IMR-90 (cell line): ENCODE results near the gene C16orf87. TPM values are rescaled to one million over a fixed set of nuclear protein-coding genes. Genes with fewer than 3 reads are reported as not detected.

Experiments used
- ATAC-seq: fragments of 200-7000 bp; cut with Tn5 transposase; 2 replicates; pipeline ENCODE4 v1.9.1; 2020; ENCODE audit warnings: low read depth, mild to moderate bottlenecking, moderate library complexity
- BruUV-seq: library from RNA; stranded (reverse); fragments of 400-500 nt; replicated peaks from 2 replicates; lab custom pipeline; 2021; lab: Mats Ljungman, UMichigan
- CTCF ChIA-PET: fragments of 300-600 bp; formaldehyde crosslinking; extraction: SDS; loops from one replicate; lab custom pipeline; 2021; ENCODE audit warnings: antibody characterized with exemption; lab: Yijun Ruan, JAX
- POLR2A ChIA-PET: fragments of 300-600 bp; sonication (Branson Sonifier 250); formaldehyde crosslinking; loops from one replicate; lab custom pipeline; 2022; ENCODE audit warnings: antibody characterized with exemption; ENCODE audit not compliant: unreplicated experiment; lab: Charles Lee
- DNase-seq: peaks from one replicate; pipeline ENCODE4 v3.0.0; 2013
- H2AFZ ChIP-seq: replicated peaks from 2 replicates; pipeline ENCODE3; 2013; ENCODE audit warnings: low read length, mild to moderate bottlenecking; ENCODE audit not compliant: poor library complexity
- H2AK5ac ChIP-seq: 2 replicates; pipeline ENCODE4 v1.6.1; 2013; ENCODE audit warnings: low read depth, low read length, inconsistent platforms
- H2AK9ac ChIP-seq: replicated peaks from 2 replicates; pipeline ENCODE3; 2013; ENCODE audit warnings: mild to moderate bottlenecking, low read depth, low read length, moderate library complexity; ENCODE audit not compliant: poor library complexity
- H2BK120ac ChIP-seq: 2 replicates; pipeline ENCODE4 v1.6.1; 2013; ENCODE audit warnings: low read depth, low read length, inconsistent platforms
- H2BK15ac ChIP-seq: 3 replicates; pipeline ENCODE4 v1.6.1; 2013; ENCODE audit warnings: low read depth, low read length, inconsistent platforms
- H2BK20ac ChIP-seq: 2 replicates; pipeline ENCODE4 v1.6.1; 2013; ENCODE audit warnings: low read depth, mild to moderate bottlenecking, inconsistent platforms, low read length, moderate library complexity
- H2BK5ac ChIP-seq: 2 replicates; pipeline ENCODE4 v1.6.1; 2013; ENCODE audit warnings: mild to moderate bottlenecking, low read depth, low read length, inconsistent platforms; ENCODE audit not compliant: poor library complexity, severe bottlenecking
- H3K14ac ChIP-seq: replicated peaks from 2 replicates; pipeline ENCODE4 v1.6.1; 2013; ENCODE audit warnings: low read depth, low read length, inconsistent platforms
- H3K18ac ChIP-seq: 2 replicates; pipeline ENCODE4 v1.6.1; 2013; ENCODE audit warnings: low read depth, low read length, control low read depth
- H3K23ac ChIP-seq: 2 replicates; pipeline ENCODE4 v1.6.1; 2013; ENCODE audit warnings: low read depth, low read length, inconsistent platforms
- H3K27ac ChIP-seq: 2 replicates; pipeline ENCODE4 v1.5.1; 2013; ENCODE audit warnings: mild to moderate bottlenecking, control low read depth, low read length; ENCODE audit not compliant: insufficient read depth
- H3K27me3 ChIP-seq: 2 replicates; pipeline ENCODE4 v1.6.1; 2013; ENCODE audit warnings: low read length; ENCODE audit not compliant: control insufficient read depth, insufficient read depth
- H3K36me3 ChIP-seq: 2 replicates; pipeline ENCODE4 v1.6.1; 2013; ENCODE audit warnings: low read length, mixed read lengths; ENCODE audit not compliant: control insufficient read depth, insufficient read depth
- H3K4ac ChIP-seq: 2 replicates; pipeline ENCODE4 v1.6.1; 2013; ENCODE audit warnings: low read depth, low read length, inconsistent platforms
- H3K4me1 ChIP-seq: 2 replicates; pipeline ENCODE4 v1.6.1; 2013; ENCODE audit warnings: low read length, mixed read lengths; ENCODE audit not compliant: control insufficient read depth, insufficient read depth
- H3K4me2 ChIP-seq: 2 replicates; pipeline ENCODE4 v1.6.1; 2013; ENCODE audit warnings: low read depth, mild to moderate bottlenecking, control low read depth, low read length, moderate library complexity
- H3K4me3 ChIP-seq: 2 replicates; pipeline ENCODE4 v1.5.1; 2013; ENCODE audit warnings: low read depth, mild to moderate bottlenecking, control low read depth, low read length, moderate library complexity; ENCODE audit not compliant: insufficient read depth
- H3K56ac ChIP-seq: 2 replicates; pipeline ENCODE4 v1.6.1; 2013; ENCODE audit warnings: low read length, inconsistent platforms; ENCODE audit not compliant: insufficient read depth; ENCODE audit errors: extremely low read depth
- H3K79me1 ChIP-seq, 2 experiments: 2 replicates each; pipeline ENCODE4 v1.6.1; 2013; ENCODE audit warnings: low read length in 2 of 2, inconsistent platforms in 1 of 2, low read depth in 1 of 2
- H3K9ac ChIP-seq: 2 replicates; pipeline ENCODE4 v1.6.1; 2013; ENCODE audit warnings: low read depth, low read length, control low read depth
- H3K9me1 ChIP-seq: 2 replicates; pipeline ENCODE4 v1.6.1; 2013; ENCODE audit warnings: low read length, inconsistent platforms; ENCODE audit not compliant: insufficient read depth
- H3K9me3 ChIP-seq: 2 replicates; pipeline ENCODE4 v1.6.1; 2013; ENCODE audit warnings: low read length; ENCODE audit not compliant: control insufficient read depth, insufficient read depth
- H4K20me1 ChIP-seq: 2 replicates; pipeline ENCODE4 v1.6.1; 2013; ENCODE audit warnings: low read length, inconsistent platforms; ENCODE audit not compliant: insufficient read depth
- H4K5ac ChIP-seq: 2 replicates; pipeline ENCODE4 v1.6.1; 2013; ENCODE audit warnings: mild to moderate bottlenecking, low read depth, low read length, control low read depth
- H4K8ac ChIP-seq, 2 experiments: 2 replicates each; pipeline ENCODE4 v1.6.1; 2013; ENCODE audit warnings: low read depth in 2 of 2, low read length in 2 of 2, control low read depth in 1 of 2, inconsistent platforms in 1 of 2
- H4K91ac ChIP-seq: 2 replicates; pipeline ENCODE4 v1.6.1; 2013; ENCODE audit warnings: low read depth, low read length, inconsistent platforms; ENCODE audit not compliant: insufficient read depth
- BHLHE40 ChIP-seq: fragments of 150-350 bp; IDR thresholded peaks from 2 replicates; pipeline ENCODE4 v1.6.1; 2016; ENCODE audit warnings: mild to moderate bottlenecking, low read depth, low read length
- CEBPB ChIP-seq: IDR thresholded peaks from 2 replicates; pipeline ENCODE4 v1.6.1; 2012; ENCODE audit warnings: low read depth, low read length, improper control_type of control experiment
- CHD1 ChIP-seq: IDR thresholded peaks from 2 replicates; pipeline ENCODE4 v1.6.1; 2012; ENCODE audit warnings: low read depth, low read length, improper control_type of control experiment
- ELK1 ChIP-seq: fragments of 150-350 bp; IDR thresholded peaks from 2 replicates; pipeline ENCODE4 v1.6.1; 2016; ENCODE audit warnings: low read depth, mild to moderate bottlenecking, low read length, moderate library complexity, borderline replicate concordance
- FOS ChIP-seq: fragments of 150-350 bp; IDR thresholded peaks from 2 replicates; pipeline ENCODE4 v1.6.1; 2016; ENCODE audit warnings: low read depth, low read length
- MAFK ChIP-seq: IDR thresholded peaks from 2 replicates; pipeline ENCODE4 v1.6.1; 2012; ENCODE audit warnings: low read depth, low read length, improper control_type of control experiment
- MAZ ChIP-seq: IDR thresholded peaks from 2 replicates; pipeline ENCODE4 v1.6.1; 2012; ENCODE audit warnings: low read depth, mild to moderate bottlenecking, low read length, improper control_type of control experiment, moderate library complexity, borderline replicate concordance
- NFE2L2 ChIP-seq: fragments of 150-350 bp; IDR thresholded peaks from 2 replicates; pipeline ENCODE4 v1.6.1; 2016; ENCODE audit warnings: low read depth, mild to moderate bottlenecking, low read length
- POLR2A ChIP-seq: IDR thresholded peaks from 2 replicates; pipeline ENCODE4 v1.6.1; 2012; ENCODE audit warnings: mild to moderate bottlenecking, low read depth, low read length
- RAD21 ChIP-seq: IDR thresholded peaks from 2 replicates; pipeline ENCODE4 v1.6.1; 2012; ENCODE audit warnings: low read length, improper control_type of control experiment
- SMC3 ChIP-seq: fragments of 150-350 bp; IDR thresholded peaks from 2 replicates; pipeline ENCODE4 v1.6.1; 2016; ENCODE audit warnings: low read depth, mild to moderate bottlenecking, antibody characterized with exemption, low read length, moderate library complexity
- WGBS, 2 experiments: methylation state at CpG; one replicate each; pipeline versions ENCODE4 v1.1.5 to v1.1.7; 2013; ENCODE audit warnings: missing lambda C conversion rate in 2 of 2; ENCODE audit not compliant: insufficient read length in 1 of 2; ENCODE audit errors: extremely low coverage in 2 of 2; 5-methylcytosine and 5-hydroxymethylcytosine counted together
- dilution Hi-C: fragments of 300-500 bp; cut with HindIII; formaldehyde crosslinking; loops from one replicate; pipeline ENCODE4 v1.14.3; 2018; ENCODE audit warnings: low sequenced_read_pairs; ENCODE audit not compliant: unreplicated experiment
- in situ Hi-C: fragments of 300-500 bp; cut with MboI; formaldehyde crosslinking; loops from 3 replicates; pipeline ENCODE4 v1.14.3; 2019; ENCODE audit warnings: low sequenced_read_pairs, inconsistent platforms, mixed read lengths
- intact Hi-C: fragments of 100-400 bp; cut with micrococcal nuclease; formaldehyde crosslinking; loops from 2 replicates; pipeline ENCODE4 v1.10.0; 2022
- polyA plus RNA-seq, 3 experiments: library from polyadenylated mRNA; depleted of rRNA; stranded (reverse); fragments of >200 nt; gene quantifications; 2 replicates each; pipeline ENCODE4 v1.2.3, GENCODE V29; 2012; ENCODE audit warnings: low replicate concordance in 1 of 3
- total RNA-seq: library from RNA; depleted of rRNA; stranded (reverse); fragments of >200 nt; gene quantifications from 2 replicates; pipeline ENCODE4 v1.2.3, GENCODE V29; 2012
- TF ChIP-seq, protein P1 (sequence below): conservative IDR thresholded peaks from 2 replicates; pipeline ENCODE4 v1.5.1; 2012; ENCODE audit warnings: mild to moderate bottlenecking, low read depth, low read length, improper control_type of control experiment

C16orf87 gene
- total and polyA plus RNA-seq, 2 of the 4 experiments (the other 2 are of a cell fraction) = 6.3 to 8.1 TPM

DNA sequence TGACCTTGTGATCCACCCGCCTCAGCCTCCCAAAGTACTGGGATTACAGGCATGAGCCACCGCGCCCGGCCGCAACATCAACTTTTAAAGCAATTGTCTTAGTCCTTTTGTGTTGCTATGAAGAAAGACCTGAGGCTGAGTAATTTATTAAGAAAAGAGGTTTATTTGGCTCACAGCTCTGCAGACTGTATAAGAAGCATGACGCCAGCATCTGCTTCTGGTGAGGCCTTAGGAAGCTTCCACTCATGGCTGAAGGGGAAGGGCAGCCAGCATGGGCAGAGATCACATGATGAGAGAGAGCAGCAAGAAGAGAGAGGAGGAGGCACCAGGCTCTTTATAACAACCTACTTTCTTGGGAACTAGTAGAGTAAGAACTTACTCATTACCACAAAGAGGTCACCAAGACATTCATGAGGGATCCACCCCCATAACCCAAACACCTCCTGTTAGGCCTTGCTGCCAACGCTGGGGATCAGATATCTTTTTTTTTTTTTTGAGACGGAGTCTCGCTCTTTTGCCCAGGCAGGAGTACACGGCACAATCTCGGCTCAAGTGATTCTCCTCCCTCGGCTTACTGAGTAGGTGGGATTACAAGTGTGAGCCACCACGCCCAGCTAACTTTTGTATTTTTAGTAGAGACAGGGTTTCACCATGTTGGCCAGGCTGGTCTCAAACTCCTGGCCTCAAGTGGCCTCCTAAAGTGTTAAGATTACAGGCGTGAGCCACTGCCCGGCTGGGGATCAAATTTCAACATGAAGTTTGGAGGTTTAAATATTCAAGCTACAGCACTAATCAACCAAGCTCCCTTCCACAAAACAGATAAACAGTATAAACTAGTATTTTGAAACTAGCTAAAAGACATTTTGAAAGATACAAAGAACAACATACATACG lies 31.8 kb upstream of the C16orf87 start:
- peaks cover 7% of the 10 kb centered on the region; the same call in 1 of the 2 replicates for H3K9me1 ChIP-seq
- peaks cover 4% of the 10 kb centered on the region for H3K4me1 ChIP-seq
- TF ChIP-seq FOS (no peak), BHLHE40 (no peak), MAZ (no peak), ELK1 (no peak), POLR2A (no peak), NFE2L2 (no peak), RAD21 (no peak), SMC3 (no peak), MAFK (no peak), CHD1 (no peak), CEBPB (no peak)
- TF ChIP-seq, protein P1, sequence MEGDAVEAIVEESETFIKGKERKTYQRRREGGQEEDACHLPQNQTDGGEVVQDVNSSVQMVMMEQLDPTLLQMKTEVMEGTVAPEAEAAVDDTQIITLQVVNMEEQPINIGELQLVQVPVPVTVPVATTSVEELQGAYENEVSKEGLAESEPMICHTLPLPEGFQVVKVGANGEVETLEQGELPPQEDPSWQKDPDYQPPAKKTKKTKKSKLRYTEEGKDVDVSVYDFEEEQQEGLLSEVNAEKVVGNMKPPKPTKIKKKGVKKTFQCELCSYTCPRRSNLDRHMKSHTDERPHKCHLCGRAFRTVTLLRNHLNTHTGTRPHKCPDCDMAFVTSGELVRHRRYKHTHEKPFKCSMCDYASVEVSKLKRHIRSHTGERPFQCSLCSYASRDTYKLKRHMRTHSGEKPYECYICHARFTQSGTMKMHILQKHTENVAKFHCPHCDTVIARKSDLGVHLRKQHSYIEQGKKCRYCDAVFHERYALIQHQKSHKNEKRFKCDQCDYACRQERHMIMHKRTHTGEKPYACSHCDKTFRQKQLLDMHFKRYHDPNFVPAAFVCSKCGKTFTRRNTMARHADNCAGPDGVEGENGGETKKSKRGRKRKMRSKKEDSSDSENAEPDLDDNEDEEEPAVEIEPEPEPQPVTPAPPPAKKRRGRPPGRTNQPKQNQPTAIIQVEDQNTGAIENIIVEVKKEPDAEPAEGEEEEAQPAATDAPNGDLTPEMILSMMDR = no peak
- H3K4ac ChIP-seq = no peak overlapping the region
- in situ Hi-C loops (no loop called here), intact Hi-C loops (no loop called here), dilution Hi-C loops (no loop called here)
- H3K4me2 ChIP-seq = no peak overlapping the region
- H2AK9ac ChIP-seq = no peak overlapping the region
- no peak overlapping the region for H2BK120ac ChIP-seq
- no peak overlapping the region for H2BK15ac ChIP-seq
- H3K23ac ChIP-seq = no peak overlapping the region
- ATAC-seq (no peak), DNase-seq (peak; percentile 37)
- no peaks in the 10 kb centered on the region for H3K36me3 ChIP-seq
- WGBS, 2 experiments = no CpG with 5 or more reads among the region's 16 CpGs
- H4K91ac ChIP-seq = no peak overlapping the region
- CTCF ChIA-PET = interaction anchor here (0.7 to 0.8 kb wide), 2 partner anchors 8 to 67 kb away, joined by 3 read pairs; no protein-coding TSS in a partner anchor
- H4K20me1 ChIP-seq = no peaks in the 10 kb centered on the region
- H3K18ac ChIP-seq = no peak overlapping the region
- POLR2A ChIA-PET = no interaction called here
- no peak overlapping the region for H3K56ac ChIP-seq
- H2BK5ac ChIP-seq = no peak overlapping the region
- H2AK5ac ChIP-seq = no peak overlapping the region
- H2BK20ac ChIP-seq = no peak overlapping the region
- H4K5ac ChIP-seq = no peak overlapping the region
- 0 out of 2 replicates have a peak, but pooled peaks cover 2% of the 10 kb centered on the region for H3K9me3 ChIP-seq
- no peak overlapping the region for H4K8ac ChIP-seq
- no peak overlapping the region for H3K4me3 ChIP-seq
- no peak overlapping the region for H3K27ac ChIP-seq
- no peak overlapping the region for H2AFZ ChIP-seq
- no peak overlapping the region for H3K14ac ChIP-seq
- H3K27me3 ChIP-seq = no peaks in the 10 kb centered on the region
- no TSS peak for BruUV-seq
- H3K79me1 ChIP-seq = no peaks in the 10 kb centered on the region; a peak in 1 of 4 replicates
- H3K9ac ChIP-seq = no peak overlapping the region
